Astrocyte (in vitro differentiated cells and primary cell): ENCODE results near the gene ACOT7. TPM values are rescaled to one million over a fixed set of nuclear protein-coding genes. Genes with fewer than 3 reads are reported as not detected.

Experiments
- DNase-seq: peaks from one replicate; pipeline ENCODE4 v3.0.0-alpha.2; 2010; ENCODE audit warnings: low read depth
- FAIRE-seq: peaks from 2 replicates; lab custom pipeline; 2011; peaks lifted over from hg19 to GRCh38; lab: Jason Lieb, UNC
- H2AFZ ChIP-seq: 2 replicates; pipeline ENCODE4 v1.6.0; 2012; ENCODE audit warnings: low read depth, low read length, inconsistent platforms
- H3K27ac ChIP-seq: 2 replicates; pipeline ENCODE4 v1.5.1; 2011; ENCODE audit warnings: low read depth, low read length, inconsistent platforms
- H3K27me3 ChIP-seq: 2 replicates; pipeline ENCODE4 v1.6.0; 2011; ENCODE audit warnings: low read length, inconsistent platforms; ENCODE audit not compliant: insufficient read depth
- H3K36me3 ChIP-seq: 2 replicates; pipeline ENCODE4 v1.5.1; 2011; ENCODE audit warnings: low read length, inconsistent platforms; ENCODE audit not compliant: insufficient read depth
- H3K4me1 ChIP-seq: 2 replicates; pipeline ENCODE4 v1.5.1; 2011; ENCODE audit warnings: low read length, inconsistent platforms; ENCODE audit not compliant: insufficient read depth
- H3K4me2 ChIP-seq: 2 replicates; pipeline ENCODE4 v1.6.0; 2012; ENCODE audit warnings: low read length, inconsistent platforms
- H3K4me3 ChIP-seq: 2 replicates; pipeline ENCODE4 v1.5.1; 2011; ENCODE audit warnings: low read depth, mild to moderate bottlenecking, low read length, inconsistent platforms; ENCODE audit not compliant: insufficient read depth
- H3K79me2 ChIP-seq: 2 replicates; pipeline ENCODE4 v1.6.0; 2012; ENCODE audit warnings: mild to moderate bottlenecking, low read length, inconsistent platforms; ENCODE audit not compliant: insufficient read depth
- H3K9ac ChIP-seq: 2 replicates; pipeline ENCODE4 v1.6.0; 2012; ENCODE audit warnings: mild to moderate bottlenecking, low read length, inconsistent platforms
- H3K9me3 ChIP-seq: 2 replicates; pipeline ENCODE4 v1.5.1; 2012; ENCODE audit warnings: low read depth, mild to moderate bottlenecking, low read length, inconsistent platforms; ENCODE audit not compliant: insufficient read depth
- H4K20me1 ChIP-seq: 2 replicates; pipeline ENCODE4 v1.6.0; 2012; ENCODE audit warnings: low read length, inconsistent platforms; ENCODE audit not compliant: insufficient read depth
- H3K27ac Mint-ChIP-seq: one replicate; pipeline ENCODE4 v1.8.0; 2021; ENCODE audit warnings: mild to moderate bottlenecking, mixed read lengths; ENCODE audit not compliant: unreplicated experiment
- H3K27me3 Mint-ChIP-seq: one replicate; pipeline ENCODE4 v1.8.0; 2021; ENCODE audit warnings: low read depth, mixed read lengths; ENCODE audit not compliant: unreplicated experiment
- H3K36me3 Mint-ChIP-seq: one replicate; pipeline ENCODE4 v1.8.0; 2021; ENCODE audit warnings: low read depth, mixed read lengths; ENCODE audit not compliant: unreplicated experiment
- H3K4me1 Mint-ChIP-seq: one replicate; pipeline ENCODE4 v1.8.0; 2021; ENCODE audit warnings: low read depth, mixed read lengths; ENCODE audit not compliant: unreplicated experiment
- H3K4me3 Mint-ChIP-seq: one replicate; pipeline ENCODE4 v1.8.0; 2021; ENCODE audit warnings: mild to moderate bottlenecking, moderate library complexity, mixed read lengths; ENCODE audit not compliant: unreplicated experiment
- H3K9me3 Mint-ChIP-seq: one replicate; pipeline ENCODE4 v1.8.0; 2021; ENCODE audit warnings: mild to moderate bottlenecking, mixed read lengths; ENCODE audit not compliant: unreplicated experiment
- EZH2 ChIP-seq: IDR thresholded peaks from 2 replicates; pipeline ENCODE4 v1.6.1; 2012; ENCODE audit warnings: mild to moderate bottlenecking, low read length, inconsistent platforms; ENCODE audit not compliant: insufficient read depth
- total RNA-seq: library from RNA; stranded (reverse); gene quantifications from 2 replicates; pipeline ENCODE4 v1.2.1, GENCODE V29; 2021
- TF ChIP-seq, protein P1 (sequence below): IDR thresholded peaks from 2 replicates; pipeline ENCODE4 v1.5.1; 2011; ENCODE audit warnings: low read depth, mild to moderate bottlenecking, inconsistent platforms, low read length, moderate library complexity; ENCODE audit not compliant: insufficient read depth

ACOT7 gene
- total RNA-seq, 1 donor from 2014 or later = 91.1 TPM

DNA sequence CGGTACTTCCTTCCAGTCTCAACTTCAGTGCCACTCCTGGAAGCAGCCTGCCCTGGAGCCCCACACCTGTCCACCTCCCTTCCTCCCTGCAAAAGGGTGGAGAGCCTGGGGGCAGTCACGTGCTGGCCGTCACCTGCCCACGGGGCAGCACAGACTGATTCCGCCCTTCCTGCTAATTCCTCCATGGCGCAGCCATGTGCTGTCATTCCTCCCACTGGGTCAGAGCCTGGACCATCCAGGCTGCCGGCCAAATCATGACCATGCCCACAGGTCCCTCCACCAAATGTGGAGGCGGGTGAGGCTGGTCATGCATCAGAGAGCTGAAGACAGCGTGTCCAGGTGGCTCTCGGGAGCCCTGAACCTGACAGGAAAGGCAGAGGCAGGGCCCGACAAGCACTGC, 108.2 kb downstream of the ACOT7 start:
- Mint-ChIP-seq H3K4me3 (no peak overlapping the region), H3K36me3 (peaks cover 15% of the 10 kb centered on the region), H3K27ac (no peak overlapping the region), H3K27me3 (no peaks in the 10 kb centered on the region), H3K9me3 (no peaks in the 10 kb centered on the region), H3K4me1 (no peaks in the 10 kb centered on the region)
- FAIRE-seq (no peak), DNase-seq (no peak)
- Histone ChIP-seq H3K4me1 (no peaks in the 10 kb centered on the region), H3K36me3 (no peaks in the 10 kb centered on the region), H3K27me3 (no peaks in the 10 kb centered on the region), H3K79me2 (no peaks in the 10 kb centered on the region), H3K9me3 (no peaks in the 10 kb centered on the region), H3K4me2 (no peak overlapping the region), H3K4me3 (no peak overlapping the region), H2AFZ (no peak overlapping the region), H3K27ac (no peak overlapping the region), H3K9ac (no peak overlapping the region), H4K20me1 (peaks cover 15% of the 10 kb centered on the region)
- TF ChIP-seq, protein P1, sequence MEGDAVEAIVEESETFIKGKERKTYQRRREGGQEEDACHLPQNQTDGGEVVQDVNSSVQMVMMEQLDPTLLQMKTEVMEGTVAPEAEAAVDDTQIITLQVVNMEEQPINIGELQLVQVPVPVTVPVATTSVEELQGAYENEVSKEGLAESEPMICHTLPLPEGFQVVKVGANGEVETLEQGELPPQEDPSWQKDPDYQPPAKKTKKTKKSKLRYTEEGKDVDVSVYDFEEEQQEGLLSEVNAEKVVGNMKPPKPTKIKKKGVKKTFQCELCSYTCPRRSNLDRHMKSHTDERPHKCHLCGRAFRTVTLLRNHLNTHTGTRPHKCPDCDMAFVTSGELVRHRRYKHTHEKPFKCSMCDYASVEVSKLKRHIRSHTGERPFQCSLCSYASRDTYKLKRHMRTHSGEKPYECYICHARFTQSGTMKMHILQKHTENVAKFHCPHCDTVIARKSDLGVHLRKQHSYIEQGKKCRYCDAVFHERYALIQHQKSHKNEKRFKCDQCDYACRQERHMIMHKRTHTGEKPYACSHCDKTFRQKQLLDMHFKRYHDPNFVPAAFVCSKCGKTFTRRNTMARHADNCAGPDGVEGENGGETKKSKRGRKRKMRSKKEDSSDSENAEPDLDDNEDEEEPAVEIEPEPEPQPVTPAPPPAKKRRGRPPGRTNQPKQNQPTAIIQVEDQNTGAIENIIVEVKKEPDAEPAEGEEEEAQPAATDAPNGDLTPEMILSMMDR = no peak
- no peak for TF ChIP-seq EZH2

DNA sequence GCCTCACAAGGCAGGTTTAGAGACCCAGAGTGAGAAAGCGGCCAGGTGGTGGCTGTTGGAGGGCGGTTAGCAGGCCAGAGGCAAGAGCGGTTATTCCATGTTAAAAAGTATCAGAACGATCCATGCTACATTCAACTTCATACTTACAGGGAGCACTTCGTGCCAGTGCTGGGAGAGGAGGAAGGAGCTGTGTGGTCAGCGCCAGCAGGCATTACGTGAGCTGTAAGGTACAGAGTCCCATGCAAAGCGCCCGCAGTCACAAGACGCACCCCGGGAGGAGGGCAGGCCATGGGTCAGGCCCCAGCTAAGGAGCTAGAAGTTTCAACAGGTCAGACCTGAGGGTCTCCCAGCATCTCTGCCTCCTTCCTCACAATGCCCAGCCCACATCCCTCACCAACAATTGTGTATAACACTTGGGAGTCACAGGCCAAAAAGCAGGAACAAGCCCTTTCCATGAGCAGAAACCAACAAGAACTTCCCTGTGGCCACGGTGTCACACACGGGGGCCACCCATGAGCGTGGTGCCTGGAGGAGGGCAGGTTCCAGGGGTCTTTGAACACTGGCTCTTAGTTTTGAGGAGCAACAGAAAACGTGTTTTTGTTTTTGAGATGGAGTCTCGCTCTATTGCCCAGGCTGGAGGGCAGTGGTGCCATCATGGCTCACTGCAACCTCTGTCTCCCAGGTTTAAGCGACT, 110.8 kb downstream of the ACOT7 start:
- Histone ChIP-seq H3K4me3 (no peak overlapping the region), H3K9me3 (no peaks in the 10 kb centered on the region), H3K27me3 (no peaks in the 10 kb centered on the region), H4K20me1 (peaks cover 15% of the 10 kb centered on the region), H3K36me3 (no peaks in the 10 kb centered on the region), H3K4me2 (no peak overlapping the region), H2AFZ (no peak overlapping the region), H3K9ac (no peak overlapping the region), H3K79me2 (no peaks in the 10 kb centered on the region), H3K27ac (no peak overlapping the region), H3K4me1 (no peaks in the 10 kb centered on the region)
- no peak for TF ChIP-seq EZH2
- TF ChIP-seq, protein P1 = no peak
- DNase-seq (no peak), FAIRE-seq (no peak)
- Mint-ChIP-seq H3K27me3 (no peaks in the 10 kb centered on the region), H3K9me3 (no peaks in the 10 kb centered on the region), H3K4me1 (no peaks in the 10 kb centered on the region), H3K27ac (no peak overlapping the region), H3K36me3 (peaks cover 17% of the 10 kb centered on the region), H3K4me3 (no peak overlapping the region)
